GM19438 (cell line): ENCODE data around the gene PNKP.
A peak's percentile ranks its signal among the peaks of the same experiment; 100 is the strongest.

Experiments
- ATAC-seq: cut with Tn5 transposase; IDR thresholded peaks from one replicate; pipeline ENCODE4 v1.9.1; 2021; ENCODE audit warnings: low read depth; ENCODE audit not compliant: unreplicated experiment

Gene PNKP

GRCh38 chr19:49890349-49891311, 23.3 kb upstream of the PNKP start:
- no peak for ATAC-seq

- ATAC-seq = no peak
Measured at GRCh38 chr19:49889687-49890348, 22.4 kb upstream of the PNKP start.

DNA sequence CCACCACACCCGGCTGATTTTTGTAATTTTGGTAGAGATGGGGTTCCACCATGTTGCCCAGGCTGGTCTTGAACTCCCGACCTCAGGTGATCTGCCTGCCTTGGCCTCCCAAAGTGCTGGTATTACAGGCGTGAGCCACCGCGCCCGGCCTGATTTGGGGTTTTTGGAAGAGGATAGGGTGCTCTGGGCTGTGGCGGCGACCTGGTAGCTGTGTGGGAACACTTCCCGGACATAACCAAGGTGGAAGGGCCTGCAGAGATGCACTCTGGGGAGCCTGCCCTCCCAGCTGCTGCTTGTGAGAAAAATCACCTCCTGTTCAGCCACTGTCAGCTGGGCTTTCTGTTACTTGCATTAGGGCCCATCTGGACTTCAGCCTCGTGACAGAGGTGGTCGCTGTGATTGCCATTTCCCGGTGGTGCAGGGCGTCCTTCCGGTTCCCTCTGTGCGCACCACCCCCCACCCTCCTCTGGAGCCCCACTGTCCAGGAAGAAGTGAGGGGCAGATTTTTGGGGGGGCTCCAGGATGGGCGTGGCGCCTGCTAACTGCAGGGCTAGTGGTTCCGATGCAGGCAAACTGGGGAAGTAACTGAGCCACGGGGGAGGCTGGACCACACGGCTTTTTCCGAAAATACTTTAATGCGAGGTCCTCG, 21.8 kb upstream of the PNKP start:
- ATAC-seq = no peak

- no peak for ATAC-seq
Measured at GRCh38 chr19:49888510-49888824, 21.1 kb upstream of the PNKP start.

GRCh38 chr19:49887665-49888509, 20.5 kb upstream of the PNKP start:
- no peak for ATAC-seq

- no peak for ATAC-seq
Measured at GRCh38 chr19:49887037-49887664, 19.8 kb upstream of the PNKP start.

- ATAC-seq = no peak
Measured at GRCh38 chr19:49884760-49885159, 17.4 kb upstream of the PNKP start.

- no peak for ATAC-seq
Measured at GRCh38 chr19:49884109-49884508, 16.7 kb upstream of the PNKP start.

GRCh38 chr19:49883094-49883493, 15.7 kb upstream of the PNKP start:
- ATAC-seq = no peak

DNA sequence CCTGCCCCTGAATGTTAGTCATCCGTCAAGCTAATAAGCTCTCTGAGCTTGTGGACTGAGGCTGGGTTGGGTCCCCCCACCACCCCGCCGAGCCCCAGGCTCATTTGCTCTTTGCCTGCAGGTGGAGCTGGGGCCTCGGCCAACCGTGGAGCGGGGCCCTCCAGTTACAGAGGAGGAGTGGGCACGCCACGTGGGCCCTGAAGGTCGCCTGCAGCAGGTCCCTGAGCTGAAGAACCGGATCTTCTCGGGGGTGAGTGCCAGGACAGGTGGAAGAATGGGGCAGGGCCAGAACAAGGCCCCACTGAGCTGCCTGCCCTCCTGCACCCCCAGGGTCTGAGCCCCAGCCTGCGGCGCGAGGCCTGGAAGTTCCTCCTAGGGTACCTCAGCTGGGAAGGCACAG, 15.3 kb upstream of the PNKP start:
- ATAC-seq = no peak

DNA sequence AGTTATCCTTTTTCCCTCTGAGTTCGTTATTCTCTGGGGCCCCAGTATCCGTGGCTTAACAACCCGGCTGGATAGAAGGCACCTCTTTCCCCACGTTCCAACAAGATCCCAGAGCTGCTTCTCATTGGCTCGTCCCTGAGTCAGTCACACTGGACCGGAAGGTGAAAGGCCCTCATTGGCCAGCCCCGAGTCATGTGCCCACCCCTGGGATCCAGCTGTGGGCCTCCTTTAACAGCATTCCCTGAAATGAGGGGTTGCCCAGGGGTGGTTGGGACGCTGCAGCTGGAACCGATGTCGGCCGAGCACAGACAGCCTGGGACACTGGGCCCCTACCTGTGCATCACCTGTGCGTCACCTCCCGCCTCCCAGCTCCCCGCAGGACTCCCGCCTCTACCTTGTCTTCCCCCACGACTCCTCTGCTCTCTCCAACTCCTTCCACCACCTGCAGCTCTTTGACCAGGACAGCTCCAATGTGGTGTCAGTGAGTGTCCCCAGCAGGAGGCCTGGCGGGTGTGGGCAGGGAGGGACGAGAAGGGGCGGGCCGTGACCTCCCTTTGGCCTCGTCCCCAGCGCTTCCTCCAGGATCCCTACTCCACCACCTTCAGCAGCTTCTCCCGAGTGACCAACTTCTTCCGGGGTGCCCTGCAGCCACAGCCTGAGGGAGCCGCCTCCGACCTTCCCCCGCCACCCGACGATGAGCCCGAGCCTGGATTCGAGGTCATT, 14.5 kb upstream of the PNKP start:
- ATAC-seq = no peak

DNA sequence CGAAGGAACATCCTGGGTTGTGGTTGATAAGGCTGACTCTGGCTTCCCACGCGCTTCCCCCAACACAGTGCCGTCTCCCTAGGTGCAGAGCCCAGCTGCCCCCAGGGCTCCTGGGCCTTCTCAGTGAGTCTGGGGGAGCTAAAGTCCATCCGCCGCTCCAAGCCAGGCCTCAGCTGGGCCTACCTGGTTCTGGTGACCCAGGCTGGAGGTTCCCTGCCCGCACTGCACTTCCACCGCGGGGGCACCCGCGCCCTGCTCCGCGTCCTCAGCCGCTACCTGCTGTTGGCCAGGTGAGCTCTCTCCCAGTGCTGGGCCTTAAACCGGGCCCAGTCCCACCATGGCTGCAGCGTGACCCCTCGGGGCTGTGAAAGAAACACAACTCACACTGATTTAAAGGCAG, 13.8 kb upstream of the PNKP start:
- ATAC-seq = no peak

DNA sequence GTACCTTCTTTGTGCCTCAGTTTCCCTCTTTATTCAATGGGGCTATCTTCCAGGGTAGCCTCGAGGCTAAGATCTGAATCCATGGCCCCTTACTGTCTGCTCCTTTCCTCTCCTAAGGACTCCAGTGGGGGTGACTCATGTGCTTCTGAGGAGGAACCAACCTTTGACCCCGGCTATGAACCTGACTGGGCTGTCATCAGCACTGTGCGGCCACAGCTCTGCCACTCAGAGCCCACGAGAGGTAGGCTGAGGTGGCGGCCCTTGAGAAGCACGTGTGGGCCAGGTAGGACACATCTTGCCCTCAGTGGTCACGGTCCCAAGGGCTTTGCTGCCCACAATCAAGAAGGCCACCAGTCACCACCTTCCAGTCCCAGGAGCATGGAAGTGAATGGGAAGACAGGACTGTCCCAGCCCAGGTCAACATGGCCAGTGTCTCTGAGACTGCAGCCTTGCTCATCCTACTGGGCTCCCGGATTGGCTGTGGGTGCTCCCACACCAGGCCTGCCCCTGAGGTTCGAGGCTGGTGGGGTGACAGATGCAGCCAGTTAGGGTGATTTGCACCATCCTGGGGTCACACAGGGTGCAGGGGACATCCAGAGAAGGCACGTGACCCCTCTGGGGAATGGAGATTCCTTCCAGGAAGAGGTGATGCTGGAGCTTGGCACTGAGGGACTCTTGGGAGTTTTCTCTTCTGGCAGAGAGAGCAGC, 12.9 kb upstream of the PNKP start:
- no peak for ATAC-seq

DNA sequence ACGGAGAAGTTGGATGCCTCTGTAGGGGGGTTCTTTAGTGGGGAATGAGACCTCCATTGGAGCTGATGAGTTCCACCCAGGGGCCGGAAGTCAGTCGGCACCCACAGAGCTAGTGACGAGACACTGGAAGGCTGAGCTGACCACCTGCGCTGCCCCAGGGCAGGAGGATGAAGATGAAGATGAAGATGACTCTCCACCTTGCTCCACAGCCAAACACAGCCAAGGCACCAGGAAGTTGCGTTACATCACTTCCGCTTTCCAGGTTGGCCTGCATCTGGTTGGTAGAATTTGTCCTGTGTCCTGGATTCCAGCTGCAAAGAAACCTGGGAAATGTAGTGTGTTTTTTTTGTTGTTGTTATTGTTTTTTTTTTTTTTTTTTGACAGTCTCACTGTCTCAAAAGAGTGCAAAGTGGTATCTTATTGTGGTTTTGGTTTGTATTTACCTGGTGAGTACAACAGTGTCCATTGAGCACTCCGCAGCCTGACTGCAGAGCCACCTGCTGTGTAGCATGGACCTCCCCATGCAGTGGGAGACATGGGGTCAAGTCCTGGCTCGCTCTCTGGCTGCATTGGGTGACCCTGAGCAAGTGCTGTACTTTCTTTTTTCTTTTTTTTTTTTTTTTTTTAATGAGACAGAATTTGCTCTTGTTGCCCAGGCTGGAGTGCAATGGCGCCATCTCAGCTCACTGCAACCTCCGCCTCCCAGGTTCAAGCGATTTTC, 12.0 kb upstream of the PNKP start:
- no peak for ATAC-seq

- no peak for ATAC-seq
Measured at GRCh38 chr19:49878744-49879070, 11.3 kb upstream of the PNKP start.

DNA sequence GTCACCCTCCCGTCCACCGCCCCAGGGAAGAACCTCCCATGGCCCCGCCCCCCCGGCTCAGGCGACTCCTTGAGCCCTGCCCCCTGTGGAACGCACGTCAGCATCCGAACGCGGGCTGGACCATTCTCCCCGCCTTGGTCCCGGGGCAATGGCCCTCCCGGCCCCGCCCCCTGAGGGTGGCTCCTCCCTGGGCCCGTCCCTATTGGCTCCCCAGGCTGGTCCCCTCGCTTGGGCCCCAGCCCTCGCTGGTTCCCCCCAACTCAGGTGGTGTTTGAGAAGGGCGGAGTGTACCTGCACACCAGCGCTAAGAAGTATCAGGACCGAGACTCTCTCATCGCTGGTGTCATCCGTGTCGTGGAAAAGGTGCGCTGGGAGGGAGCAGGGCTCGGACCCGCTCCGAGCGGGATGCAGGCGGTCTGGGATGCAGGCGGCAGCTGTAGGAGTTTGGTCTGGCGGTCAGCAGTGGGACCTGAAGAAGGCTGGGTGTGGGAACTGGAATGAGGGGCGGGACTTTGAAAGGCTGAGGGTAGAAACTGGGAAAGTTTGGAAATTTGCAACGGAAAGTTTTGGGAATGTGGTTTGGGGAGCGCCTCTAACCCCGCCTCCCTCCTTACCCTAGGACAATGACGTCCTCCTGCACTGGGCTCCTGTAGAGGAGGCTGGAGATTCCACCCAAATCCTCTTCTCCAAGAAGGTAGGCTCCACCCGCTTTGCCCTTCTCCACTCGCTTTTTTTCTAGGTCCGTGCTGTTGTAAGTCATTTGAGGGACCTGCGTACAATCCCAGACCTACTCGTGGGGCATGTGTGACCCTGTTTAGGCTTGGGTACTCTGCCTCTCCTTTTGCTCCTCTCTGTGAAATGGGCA, 10.7 kb upstream of the PNKP start:
- peak; percentile 43 for ATAC-seq

DNA sequence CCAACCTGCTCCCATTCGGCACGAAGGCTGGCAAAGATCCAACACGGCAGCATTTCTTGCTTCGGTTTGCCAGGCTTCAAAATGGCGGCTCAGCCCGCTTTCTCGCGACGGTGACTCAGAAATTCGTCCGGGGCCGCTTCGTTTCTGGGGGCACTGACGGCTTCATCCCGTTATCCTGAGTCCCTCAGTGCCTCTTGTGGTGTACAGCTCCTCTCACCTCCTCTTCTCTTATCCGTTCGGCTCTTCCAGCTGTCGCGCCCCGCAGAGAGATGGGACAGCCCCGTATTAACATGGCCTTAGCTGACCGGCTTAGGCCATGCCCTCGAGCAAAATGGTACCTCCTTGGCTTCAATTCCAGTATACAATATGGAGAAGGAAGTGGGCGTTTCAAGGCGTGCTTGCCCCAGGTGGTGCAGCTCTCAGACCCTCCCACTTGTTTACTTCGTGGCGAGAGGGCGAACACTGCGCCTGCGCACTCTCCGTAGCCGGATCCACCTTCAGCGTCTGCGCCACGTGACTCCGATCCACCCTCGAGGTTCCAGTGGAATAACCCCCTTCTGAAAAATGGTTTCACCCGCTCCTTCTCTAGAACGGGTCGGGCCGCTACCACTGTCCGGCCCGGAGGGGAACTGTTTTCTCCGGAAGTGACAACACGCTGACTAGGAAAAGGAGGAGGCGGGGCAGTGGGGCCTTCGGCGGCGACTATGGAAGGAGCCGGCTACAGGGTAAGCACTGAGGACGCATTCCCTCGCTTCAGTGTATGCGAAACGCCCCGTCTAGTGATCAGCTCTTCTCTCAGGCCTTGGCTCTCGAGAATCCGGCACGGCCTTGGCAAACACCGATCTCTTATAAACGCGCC, 9.9 kb upstream of the PNKP start, which contains the start of the genes AKT1S1 and TBC1D17:
AKT1S1 (minus strand) TSS at position 336 of the 859 bp plus-strand sequence. CDS start 4,060 bp downstream, outside the sequence.
TBC1D17 (plus strand) TSS at position 683 of the 859 bp plus-strand sequence; CDS start at position 705, 22 bp downstream.
- ATAC-seq = peak; percentile 55
